GM04504 (cell line): ENCODE results near the gene CERS6.
"Not testable (repeated sequence)": the region's sequence is repeated elsewhere in the genome, so short reads cannot be mapped to it uniquely, and the experiment has no call there.

Source experiments
- DNase-seq: peaks from one replicate; pipeline ENCODE4 v3.0.0-alpha.2; 2012; ENCODE audit warnings: low read depth

The CERS6 gene

GRCh38 chr2:168642873-168643272 is 186.8 kb downstream of the CERS6 start:
- no peak for DNase-seq

DNA sequence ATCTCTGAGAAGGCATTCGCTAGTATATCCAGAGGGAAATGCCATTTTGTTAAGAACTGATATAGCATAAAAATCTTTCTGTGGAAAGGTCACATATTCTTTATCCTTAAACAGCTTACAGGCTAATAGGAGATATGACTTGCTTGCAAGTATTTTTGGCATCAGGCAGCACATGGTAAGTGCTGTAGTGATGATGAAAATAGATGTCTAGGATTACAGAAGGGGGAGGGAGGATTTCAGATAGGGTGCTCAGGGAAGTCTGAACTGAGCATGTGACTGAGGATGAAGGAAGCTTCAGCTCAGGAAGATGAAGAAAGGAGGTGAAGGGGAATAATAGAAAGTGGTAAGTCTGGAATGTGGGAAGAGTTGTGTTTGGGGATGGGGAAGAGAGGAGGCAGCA is 187.9 kb downstream of the CERS6 start:
- no peak for DNase-seq

DNA sequence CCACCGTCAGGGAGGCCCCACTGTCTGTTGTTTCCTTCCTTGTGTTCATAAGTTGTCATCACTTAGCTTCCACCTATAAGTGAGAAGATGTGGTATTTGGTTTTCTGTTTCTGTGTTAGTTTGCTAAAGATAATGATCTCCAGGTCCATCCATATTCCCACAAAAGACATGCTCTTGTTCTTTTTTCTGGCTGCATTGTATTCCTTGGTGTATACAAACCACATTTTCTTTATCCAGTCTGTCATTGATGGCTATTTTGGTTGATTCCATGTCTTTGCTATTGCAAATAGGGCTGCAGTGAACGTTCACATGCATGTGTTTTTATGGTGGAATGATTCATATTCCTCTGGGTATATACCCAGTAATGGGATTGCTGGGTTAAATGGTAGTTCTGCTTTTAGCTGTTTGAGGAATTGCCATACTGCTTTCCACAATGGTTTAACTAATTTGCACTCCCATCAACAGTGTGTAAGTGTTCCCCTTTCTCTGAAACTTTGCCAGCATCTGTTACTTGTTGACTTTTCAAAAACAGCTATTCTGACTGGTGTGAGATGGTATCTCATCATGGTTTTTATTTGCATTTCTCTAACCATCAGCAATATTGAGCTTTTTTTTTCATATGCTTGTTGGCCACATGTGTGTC is 189.7 kb downstream of the CERS6 start:
- DNase-seq: no peak

DNA sequence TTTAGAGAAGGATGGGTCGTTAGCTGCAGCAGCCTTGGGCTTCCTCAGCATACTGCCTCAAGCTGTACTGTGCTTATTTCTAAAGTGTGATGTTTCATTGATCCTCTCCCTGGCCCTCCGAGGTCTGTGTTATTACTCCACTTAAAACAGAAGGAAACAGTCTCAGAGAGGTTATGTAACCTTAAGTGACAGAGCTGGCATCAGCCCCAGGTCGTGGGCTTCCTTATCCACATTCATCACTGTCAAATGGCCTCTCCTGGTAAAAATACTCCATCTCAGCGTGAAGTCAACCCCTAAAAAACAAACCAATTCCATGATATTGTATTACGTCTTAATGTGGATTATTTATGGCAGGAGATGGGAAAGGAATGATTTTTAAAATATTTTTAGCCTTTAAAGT is 193.0 kb downstream of the CERS6 start:
- no peak for DNase-seq

DNA sequence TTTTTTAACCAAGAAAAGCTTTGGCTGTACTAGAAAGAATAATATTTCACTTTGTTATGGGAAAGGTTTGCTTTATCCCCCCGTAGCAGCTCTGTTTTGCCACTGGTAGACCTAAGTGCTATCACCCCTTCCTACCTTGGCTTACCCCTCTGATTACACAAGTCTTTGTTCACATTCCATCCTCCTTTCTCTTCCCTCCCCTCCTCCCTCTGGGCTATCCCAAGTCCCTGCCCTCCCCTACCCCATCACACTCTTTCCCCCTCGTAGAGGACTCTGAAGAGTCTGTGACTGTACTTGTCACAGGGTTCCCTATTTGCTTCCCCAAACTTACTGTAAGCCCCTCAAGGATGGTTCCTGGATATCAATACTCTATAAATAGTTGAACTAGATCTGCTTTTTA is 193.5 kb downstream of the CERS6 start:
- DNase-seq: no peak

GRCh38 chr2:168650139-168650538 is 194.1 kb downstream of the CERS6 start:
- no peak for DNase-seq

- no peak for DNase-seq
Measured at GRCh38 chr2:168650781-168651180, 194.7 kb downstream of the CERS6 start.

DNA sequence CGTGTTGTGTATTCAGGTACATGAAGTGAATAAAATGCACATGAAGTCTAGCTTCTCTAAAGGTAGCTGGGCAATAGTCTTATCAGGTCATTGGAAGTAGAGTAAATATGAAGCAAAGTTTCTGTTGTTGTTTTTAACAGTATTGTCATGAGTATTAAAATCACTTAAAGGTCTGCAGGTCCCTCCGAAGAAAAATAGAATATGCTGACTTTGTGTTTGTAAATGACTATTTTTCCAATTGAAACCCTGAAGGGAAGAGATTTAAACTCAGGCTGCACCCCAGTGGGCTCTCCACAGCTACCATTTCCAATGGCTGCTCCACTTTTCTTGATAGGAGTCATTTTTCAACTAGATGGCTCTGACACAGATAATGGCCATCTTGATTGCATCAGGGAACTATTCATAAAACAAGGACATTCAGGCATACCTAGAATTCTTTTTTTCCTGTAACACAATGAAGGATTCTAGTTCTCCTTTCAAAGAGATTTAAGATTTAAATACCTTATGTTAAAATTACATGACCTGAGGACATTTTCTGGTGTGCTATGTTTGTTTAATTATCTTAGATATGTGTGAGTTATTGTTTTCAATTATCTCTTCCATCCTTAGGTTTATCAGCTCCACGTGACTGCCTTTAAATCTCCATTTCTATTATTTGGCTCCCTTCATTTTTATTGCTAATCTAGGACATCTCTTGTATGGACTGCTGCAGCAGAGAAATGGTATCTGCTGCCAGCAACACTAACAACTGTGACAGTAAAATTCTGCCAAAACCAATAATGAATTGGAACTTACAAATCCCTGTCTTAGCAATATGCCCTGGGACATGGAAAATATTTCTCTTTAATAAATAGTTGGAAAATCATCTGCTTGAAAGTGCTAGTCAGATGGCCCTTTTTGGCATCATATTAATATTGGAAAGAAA is 197.2 kb downstream of the CERS6 start:
- DNase-seq: no peak

- no peak for DNase-seq
Measured at GRCh38 chr2:168654705-168655104, 198.6 kb downstream of the CERS6 start.

GRCh38 chr2:168655207-168655606 is 199.1 kb downstream of the CERS6 start:
- no peak for DNase-seq

DNA sequence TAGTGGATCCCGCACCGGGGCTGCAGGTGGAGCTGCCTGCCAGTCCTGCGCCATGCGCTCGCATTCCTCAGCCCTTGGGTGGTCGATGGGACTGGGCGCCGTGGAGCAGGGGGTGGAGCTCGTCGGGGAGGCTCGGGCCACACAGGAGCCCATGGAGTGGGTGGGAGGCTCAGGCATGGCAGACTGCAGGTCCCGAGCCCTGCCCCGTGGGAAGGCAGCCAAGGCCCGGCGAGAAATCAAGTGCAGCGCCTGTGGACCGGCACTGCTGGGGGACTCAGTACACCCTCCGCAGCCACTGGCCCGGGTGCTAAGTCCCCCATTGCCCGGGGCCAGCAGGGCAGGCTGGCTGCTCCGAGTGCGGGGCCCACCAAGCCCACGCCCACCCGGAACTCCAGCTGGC is 201.3 kb downstream of the CERS6 start:
- DNase-seq: not testable (repeated sequence)

GRCh38 chr2:168658706-168659105 is 202.6 kb downstream of the CERS6 start:
- DNase-seq: no peak

DNA sequence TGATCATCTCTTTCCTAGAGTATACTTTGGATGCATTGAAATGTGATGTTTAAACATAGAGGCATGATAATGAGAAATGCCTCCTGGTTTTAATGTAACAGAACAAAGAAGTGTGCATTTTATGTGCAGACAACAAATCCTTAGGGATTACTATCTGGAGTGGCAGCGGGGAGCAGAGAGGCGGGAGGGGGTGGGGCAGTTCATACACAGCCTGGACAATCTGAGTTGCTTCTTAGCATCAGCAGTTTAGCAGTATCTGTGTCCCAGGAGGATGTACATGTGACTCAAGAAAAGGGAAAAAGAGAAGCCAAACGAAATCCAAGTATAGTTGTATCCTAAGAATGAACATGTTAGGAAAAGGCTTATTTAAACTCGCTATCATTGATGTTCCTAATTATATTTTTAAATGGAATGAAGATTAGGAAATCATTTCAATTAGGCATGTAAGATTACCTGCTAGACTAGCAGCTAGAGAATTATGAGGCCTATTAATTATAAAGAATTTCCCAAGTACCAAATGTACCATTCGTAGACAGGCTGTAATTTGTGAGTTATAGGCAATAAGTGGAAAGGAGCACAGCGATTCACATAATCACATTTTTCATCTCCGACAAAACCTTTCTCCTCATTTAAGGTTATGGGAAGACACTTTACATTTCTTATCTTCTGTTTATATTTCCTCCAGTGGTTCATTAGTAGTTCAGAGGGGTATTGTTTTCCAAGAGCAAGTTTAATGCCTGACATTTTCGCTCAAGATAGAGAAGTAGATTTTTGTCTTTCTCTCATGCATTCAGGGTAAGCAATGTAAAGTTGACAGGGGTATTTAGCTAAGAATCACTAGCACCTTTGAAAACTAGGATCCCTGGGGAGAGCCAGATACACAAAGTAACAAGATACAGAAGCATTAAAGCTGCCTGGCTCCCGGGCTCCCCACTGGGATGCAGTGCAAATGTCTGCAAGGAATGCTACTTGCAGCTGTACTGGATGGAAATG is 205.1 kb downstream of the CERS6 start:
- no peak for DNase-seq

DNA sequence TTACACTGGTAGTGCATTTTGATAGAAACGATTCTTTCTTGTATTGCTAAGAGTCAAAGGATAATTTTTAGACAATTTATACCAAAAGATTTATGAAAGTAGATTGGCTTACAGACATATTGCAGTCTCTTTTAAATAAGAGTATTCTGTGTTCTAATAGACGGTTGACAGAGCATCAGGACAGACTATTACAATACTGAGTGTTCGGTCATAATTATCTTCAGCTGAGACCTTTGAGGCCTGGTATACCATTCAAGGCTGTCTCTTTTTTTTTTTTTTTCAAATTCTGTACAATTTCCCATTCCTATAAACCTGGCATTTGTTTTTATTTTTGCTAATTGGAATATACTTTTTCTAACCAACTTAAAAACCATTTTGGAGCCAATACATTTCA is 205.8 kb downstream of the CERS6 start:
- DNase-seq: no peak

DNA sequence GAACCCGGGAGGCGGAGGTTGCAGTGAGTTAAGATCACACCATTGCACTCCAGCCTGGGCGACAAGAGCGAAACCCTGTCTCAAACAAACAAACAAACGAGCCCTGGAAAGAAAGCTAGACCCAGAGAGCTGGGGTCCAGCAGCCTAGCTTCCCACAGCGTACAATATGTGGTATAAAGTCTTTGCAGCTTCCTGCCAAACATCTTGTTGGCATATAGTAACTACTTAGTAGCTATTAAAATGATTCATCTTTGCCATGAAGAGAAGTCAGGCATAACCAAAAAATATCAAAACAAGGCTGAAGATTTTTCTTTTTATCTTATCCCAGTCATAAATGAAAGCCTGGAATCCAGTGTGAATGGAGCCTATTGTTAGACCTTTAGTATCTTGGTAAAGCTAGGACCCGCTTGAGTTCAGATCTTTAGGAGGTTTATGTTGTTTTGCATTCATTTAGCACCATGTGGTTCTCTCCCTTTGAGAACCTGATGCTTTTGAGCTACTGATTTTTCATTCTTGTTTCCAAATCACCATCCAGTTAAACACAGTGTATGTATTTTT is 206.7 kb downstream of the CERS6 start:
- no peak for DNase-seq

- no peak for DNase-seq
Measured at GRCh38 chr2:168663993-168664392, 207.9 kb downstream of the CERS6 start.

DNA sequence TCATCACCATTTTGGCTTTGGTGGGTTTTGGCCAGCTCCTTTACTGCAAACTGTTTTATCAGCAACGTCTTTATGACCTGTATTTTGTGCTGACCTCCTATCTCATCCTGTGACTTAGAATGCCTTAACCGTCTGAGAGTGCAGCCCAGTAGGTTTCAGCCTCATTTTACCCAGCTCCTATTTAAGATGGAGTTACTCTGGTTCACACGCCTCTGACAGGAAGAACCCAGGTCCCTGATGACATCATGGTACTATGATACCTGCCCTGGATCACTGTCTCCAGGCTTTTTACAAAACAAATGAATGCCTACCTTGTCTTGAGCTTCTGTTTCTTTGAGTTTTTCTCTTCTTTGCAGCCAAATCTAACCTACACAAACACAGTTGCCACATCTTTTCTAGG is 208.6 kb downstream of the CERS6 start:
- not testable (repeated sequence) for DNase-seq

DNA sequence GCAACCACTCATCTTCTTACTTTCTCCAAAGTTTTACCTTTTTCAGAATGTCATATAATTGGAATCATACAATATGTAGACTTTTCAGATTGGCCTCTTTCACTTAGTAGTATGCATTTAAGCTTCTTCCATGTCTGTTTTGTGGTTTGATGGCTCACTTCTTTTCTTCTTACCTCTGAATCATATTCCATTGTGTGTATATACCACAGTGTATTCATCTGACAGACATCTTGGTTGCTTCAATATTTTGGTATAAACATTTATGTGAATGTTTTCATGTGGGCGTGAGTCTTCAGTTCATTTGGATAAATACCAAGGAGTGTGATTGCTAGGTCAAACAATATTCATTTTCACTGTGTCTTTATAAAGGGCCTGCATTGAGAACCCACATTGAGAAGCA is 210.3 kb downstream of the CERS6 start:
- DNase-seq: no peak

DNA sequence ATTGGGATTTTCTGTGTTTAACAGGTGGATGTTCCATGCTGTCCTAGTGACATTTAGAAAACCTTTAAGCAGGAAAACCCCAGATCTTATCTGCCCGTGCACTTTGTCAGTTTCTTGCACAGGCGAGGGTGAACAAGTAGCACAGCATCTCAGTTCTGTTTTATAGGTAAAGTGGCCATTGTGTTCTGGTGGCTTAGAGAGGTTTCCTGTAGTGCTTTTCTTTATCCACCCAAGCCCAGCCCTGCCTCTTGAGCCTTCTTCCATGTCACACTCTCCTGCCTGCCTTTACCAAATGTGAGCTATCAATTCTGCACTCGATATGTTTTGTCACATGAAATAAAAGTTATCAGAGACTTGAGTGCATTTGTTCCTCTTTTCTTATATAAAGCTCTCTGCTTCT is 211.1 kb downstream of the CERS6 start:
- no peak for DNase-seq

- DNase-seq: no peak
Measured at GRCh38 chr2:168669151-168669550, 213.1 kb downstream of the CERS6 start.

GRCh38 chr2:168670478-168670877 is 214.4 kb downstream of the CERS6 start:
- DNase-seq: no peak

- DNase-seq: no peak
Measured at GRCh38 chr2:168671932-168672331, 215.9 kb downstream of the CERS6 start.
